ENCODE results near the gene PPDPF. TPM values are rescaled to one million over a fixed set of nuclear protein-coding genes. Genes with fewer than 3 reads are reported as not detected.
"Not testable (repeated sequence)": the region's sequence is repeated elsewhere in the genome, so short reads cannot be mapped to it uniquely, and the experiment has no call there.

The PPDPF gene
- total and polyA plus RNA-seq, 9 donors, result 47.3 to 370 (median 186) TPM

DNA sequence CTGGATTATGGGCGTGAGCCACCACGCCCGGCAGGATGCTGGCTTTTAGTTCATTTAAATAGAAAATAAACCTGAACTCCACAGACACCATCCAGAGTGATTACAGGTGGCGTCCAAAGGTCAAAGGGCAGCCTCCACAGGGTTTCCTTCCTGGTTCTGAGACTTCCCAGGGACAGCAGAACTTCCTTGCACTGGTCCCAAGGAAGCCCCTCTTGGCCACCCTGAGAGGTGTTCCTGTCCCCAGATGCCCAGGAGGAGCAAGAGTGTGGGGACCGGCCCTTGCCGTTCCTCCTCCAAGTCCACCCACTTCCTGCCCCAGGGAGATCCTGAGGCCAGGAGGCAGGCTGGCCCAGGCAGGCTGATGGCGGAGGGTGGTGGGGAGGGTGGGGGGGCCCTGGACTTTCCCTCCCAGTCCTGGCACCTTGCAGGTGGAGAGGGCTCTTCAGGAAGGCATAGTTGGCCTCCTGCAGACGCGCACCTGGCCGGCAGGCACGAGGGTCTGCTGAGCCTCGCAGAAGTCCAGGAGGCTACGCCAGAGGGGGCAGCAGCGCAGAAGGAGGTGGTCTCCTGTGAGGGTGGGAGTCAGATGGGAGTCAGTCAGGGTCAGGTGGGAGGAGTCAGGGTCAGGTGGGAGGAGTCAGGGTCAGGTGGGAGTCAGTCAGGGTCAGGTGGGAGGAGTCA is 38.4 kb downstream of the PPDPF start:
- Histone ChIP-seq H3K9me3 (replicated peaks; ENCODE audit: control insufficient read depth, low read depth, low read length) (no peaks in the 10 kb centered on the region), H3K27ac (ENCODE audit: low read length) (no peak overlapping the region), H3K4me3 (ENCODE audit: low read length) (no peak overlapping the region), H3K36me3 (ENCODE audit: control insufficient read depth, insufficient read depth, low read length) (peaks cover 46% of the 10 kb centered on the region), H3K27me3 (ENCODE audit: control insufficient read depth, insufficient read depth, low read length) (peaks cover 9% of the 10 kb centered on the region), H3K4me1 (ENCODE audit: control insufficient read depth, insufficient read depth, low read length) (peaks cover 17% of the 10 kb centered on the region)
- 94% methylated on average over 8 of the region's 14 CpGs for WGBS (ENCODE audit: insufficient coverage)
- no peak for DNase-seq

DNA sequence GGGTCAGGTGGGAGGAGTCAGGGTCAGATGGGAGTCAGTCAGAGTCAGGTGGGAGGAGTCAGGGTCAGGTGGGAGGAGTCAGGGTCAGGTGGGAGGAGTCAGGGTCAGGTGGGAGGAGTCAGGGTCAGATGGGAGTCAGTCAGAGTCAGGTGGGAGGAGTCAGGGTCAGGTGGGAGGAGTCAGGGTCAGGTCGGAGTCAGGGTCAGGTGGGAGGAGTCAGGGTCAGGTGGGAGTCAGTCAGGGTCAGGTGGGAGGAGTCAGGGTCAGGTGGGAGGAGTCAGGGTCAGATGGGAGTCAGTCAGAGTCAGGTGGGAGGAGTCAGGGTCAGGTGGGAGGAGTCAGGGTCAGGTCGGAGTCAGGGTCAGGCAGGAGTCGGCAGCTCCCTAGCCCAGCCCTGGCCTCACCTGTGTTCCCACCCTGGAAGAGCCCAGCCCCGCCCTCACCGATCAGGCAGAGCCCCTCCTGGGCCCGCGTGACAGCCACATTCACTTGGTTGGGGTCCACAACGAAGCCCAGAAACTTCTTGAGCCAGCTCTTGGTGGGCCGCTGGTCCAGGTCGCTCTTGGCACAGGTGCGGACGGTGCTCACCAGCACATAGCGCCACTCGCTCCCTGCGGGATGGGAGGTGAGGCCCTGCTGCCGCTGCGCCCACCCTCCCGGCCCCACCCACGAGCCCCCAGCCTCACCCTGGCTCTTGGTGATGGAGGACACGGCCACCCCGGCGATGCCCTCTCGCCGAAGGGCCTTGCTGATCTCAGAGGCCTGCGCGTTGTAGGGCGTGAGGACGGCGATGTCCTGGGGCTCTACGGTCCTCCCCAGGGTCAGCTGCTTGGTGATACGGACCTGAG is 39.1 kb downstream of the PPDPF start:
- not testable (repeated sequence) for H3K4me3 ChIP-seq (ENCODE audit: low read length)

DNA sequence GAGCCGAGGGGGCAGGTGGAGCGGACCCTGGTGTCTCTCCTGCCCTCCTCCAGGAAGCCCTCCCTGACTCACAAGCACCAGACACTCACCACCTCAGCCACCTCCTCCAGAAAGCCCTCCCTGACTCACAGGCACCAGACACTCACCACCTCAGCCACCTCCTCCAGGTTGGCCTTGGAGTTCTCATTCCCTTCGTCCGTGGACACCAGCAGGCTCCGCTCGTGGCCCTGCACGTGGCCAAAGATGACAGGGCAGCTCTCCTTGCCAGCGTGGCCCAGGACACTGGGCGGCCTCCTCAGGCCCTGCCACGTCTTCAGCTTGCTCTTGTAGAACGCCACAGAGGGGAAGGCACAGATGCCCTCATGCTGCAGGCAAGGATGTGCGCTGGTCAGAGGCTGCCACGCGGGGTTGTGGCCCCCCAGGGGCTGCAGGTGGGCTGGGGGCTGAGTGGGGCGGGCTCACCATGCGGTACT is 39.8 kb downstream of the PPDPF start:
- DNase-seq, result no peak
- no peak overlapping the region for H3K27ac ChIP-seq (ENCODE audit: low read length)
- 94% methylated on average over 16 of the region's 16 CpGs for WGBS (ENCODE audit: insufficient coverage)
- H3K9me3 ChIP-seq (replicated peaks; ENCODE audit: control insufficient read depth, low read depth, low read length), result no peaks in the 10 kb centered on the region
- H3K4me1 ChIP-seq (ENCODE audit: control insufficient read depth, insufficient read depth, low read length), result peaks cover 8% of the 10 kb centered on the region
- H3K27me3 ChIP-seq (ENCODE audit: control insufficient read depth, insufficient read depth, low read length), result no peaks in the 10 kb centered on the region
- peaks cover 60% of the 10 kb centered on the region for H3K36me3 ChIP-seq (ENCODE audit: control insufficient read depth, insufficient read depth, low read length)
- no peak overlapping the region for H3K4me3 ChIP-seq (ENCODE audit: low read length)

More for the DNA sequence above, 39.1 kb downstream of the PPDPF start:
- H3K4me1 ChIP-seq (ENCODE audit: control insufficient read depth, insufficient read depth, low read length), result peaks cover 10% of the 10 kb centered on the region
- 92% methylated on average over 26 of the region's 31 CpGs for WGBS (ENCODE audit: insufficient coverage)
- H3K27ac ChIP-seq (ENCODE audit: low read length); DNase-seq; H3K27me3 ChIP-seq (ENCODE audit: control insufficient read depth, insufficient read depth, low read length); H3K9me3 ChIP-seq (replicated peaks; ENCODE audit: control insufficient read depth, low read depth, low read length): not testable (repeated sequence)
- peaks cover 54% of the 10 kb centered on the region for H3K36me3 ChIP-seq (ENCODE audit: control insufficient read depth, insufficient read depth, low read length)

DNA sequence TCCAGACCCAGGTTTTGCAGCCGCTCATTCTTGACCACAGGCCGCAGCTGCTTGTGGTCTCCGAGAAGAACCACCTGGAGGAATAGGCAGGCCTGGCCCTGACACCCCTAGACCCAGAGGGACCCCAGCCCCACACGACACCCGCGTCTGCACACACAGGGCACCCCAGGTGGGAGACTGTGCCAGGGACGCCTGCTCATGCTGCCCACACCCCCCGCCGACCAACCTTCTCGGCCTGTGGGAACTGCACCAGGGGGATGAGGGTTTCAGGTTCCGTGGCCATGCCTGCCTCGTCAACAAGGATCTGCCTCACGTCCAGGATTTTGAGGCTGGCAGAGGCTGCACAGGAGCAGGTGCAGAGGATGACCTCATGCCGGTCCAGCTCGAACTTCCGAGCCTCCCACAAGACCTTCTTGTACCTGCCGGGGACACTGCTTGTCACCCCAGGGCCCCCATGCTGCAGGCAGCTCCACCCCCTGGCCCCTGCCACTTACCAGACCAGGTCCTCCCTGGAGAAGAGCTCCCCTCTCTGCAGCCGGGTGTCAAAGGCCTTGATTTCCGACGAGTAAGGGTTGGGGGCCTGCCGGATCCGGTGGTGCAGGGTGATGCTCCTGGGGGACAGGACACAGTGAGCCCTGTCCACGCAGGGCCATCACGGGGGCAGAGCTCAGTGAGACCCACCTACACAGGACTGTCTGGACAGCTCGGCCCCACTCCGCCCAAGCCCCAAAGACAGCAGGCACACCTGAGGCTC is 40.5 kb downstream of the PPDPF start:
- Histone ChIP-seq H3K4me3 (ENCODE audit: low read length) (no peak overlapping the region), H3K27me3 (ENCODE audit: control insufficient read depth, insufficient read depth, low read length) (no peaks in the 10 kb centered on the region), H3K27ac (ENCODE audit: low read length) (no peak overlapping the region), H3K4me1 (ENCODE audit: control insufficient read depth, insufficient read depth, low read length) (peaks cover 8% of the 10 kb centered on the region), H3K36me3 (ENCODE audit: control insufficient read depth, insufficient read depth, low read length) (peaks cover 66% of the 10 kb centered on the region), H3K9me3 (replicated peaks; ENCODE audit: control insufficient read depth, low read depth, low read length) (no peaks in the 10 kb centered on the region)
- WGBS (ENCODE audit: insufficient coverage), result 81% methylated on average over 26 of the region's 26 CpGs
- no peak for DNase-seq

GRCh38 chr20:63561624-63562396 is 41.2 kb downstream of the PPDPF start:
- Histone ChIP-seq H3K36me3 (ENCODE audit: control insufficient read depth, insufficient read depth, low read length) (peaks cover 73% of the 10 kb centered on the region), H3K27me3 (ENCODE audit: control insufficient read depth, insufficient read depth, low read length) (no peaks in the 10 kb centered on the region), H3K27ac (ENCODE audit: low read length) (no peak overlapping the region), H3K4me1 (ENCODE audit: control insufficient read depth, insufficient read depth, low read length) (peaks cover 7% of the 10 kb centered on the region), H3K4me3 (ENCODE audit: low read length) (no peak overlapping the region), H3K9me3 (replicated peaks; ENCODE audit: control insufficient read depth, low read depth, low read length) (no peaks in the 10 kb centered on the region)
- DNase-seq, result no peak
- WGBS (ENCODE audit: insufficient coverage), result 75% methylated on average over 30 of the region's 36 CpGs

DNA sequence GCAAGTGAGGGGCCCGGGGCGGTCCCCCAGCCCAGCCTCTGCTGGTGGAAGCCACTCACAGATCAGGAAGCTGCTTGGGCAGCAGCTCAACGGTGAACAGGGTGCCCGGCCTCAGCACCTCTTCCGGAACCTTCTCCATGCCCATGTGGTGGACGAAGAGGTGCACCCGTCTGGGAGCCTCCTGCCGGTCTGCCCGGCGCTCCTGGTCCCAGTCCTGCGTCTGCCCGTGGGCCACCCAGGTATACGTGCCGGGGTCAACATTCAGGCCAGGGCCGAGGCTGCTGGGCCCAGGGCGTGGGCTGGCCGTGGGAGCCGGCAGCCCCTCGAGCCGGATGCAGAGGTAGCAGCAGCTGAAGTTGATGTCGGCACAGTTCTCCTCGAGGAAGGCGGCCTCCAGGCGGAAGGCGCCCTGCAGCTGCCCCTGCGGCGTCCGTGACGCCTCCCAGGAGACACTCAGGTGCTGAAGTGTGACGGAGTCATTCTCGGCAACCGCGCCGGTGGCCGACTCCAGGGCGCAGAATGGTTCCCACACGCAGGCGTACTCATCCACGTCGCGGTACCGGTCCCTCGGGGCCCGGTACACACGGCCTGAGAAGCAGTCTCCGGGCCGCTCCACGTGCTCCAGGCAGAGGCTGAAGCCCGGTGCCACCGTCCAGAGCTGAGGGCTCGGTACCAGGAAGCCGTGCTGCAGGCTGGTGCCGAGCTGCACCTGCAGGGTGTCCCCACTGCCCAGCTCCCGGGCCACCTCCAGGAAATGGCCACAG is 42.1 kb downstream of the PPDPF start:
- WGBS (ENCODE audit: insufficient coverage), result 90% methylated on average over 54 of the region's 54 CpGs
- Histone ChIP-seq H3K27ac (ENCODE audit: low read length) (no peak overlapping the region), H3K36me3 (ENCODE audit: control insufficient read depth, insufficient read depth, low read length) (peaks cover 80% of the 10 kb centered on the region)

DNA sequence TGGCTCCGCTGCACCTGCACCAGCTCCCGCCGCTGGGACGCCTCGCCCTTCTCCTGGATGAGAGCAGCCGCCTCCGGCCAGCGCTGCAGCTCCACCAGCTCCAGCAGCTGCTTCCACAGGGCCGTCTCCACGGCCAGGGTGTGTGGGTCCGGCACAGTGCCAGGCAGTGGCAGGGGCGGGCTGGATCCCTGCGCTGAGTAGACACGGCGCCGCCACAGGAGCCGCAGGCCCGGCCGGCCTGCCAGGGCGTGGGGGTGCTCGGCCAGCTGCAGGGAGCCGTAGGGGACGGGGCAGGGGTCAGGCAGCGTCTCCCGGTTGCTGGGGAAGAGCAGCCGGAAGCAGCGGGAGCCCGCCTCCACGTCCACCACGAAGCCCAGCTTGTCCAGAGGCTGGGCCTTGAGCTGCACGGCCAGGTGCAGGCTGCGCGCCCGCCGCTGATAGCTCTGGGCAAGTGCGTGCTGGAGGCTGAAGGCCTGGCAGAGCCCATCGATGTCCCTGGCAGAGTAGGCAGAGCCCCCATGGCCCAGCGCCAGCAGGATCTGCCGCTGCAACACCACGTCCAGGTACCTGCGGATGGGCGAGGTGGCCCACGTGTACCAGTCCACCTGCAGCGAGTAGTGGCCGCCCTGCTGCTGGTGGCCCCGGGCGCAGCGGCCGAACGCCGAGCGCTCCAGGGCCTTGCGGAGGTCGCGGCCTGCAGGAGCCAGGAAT is 42.8 kb downstream of the PPDPF start:
- Histone ChIP-seq H3K27me3 (ENCODE audit: control insufficient read depth, insufficient read depth, low read length) (no peaks in the 10 kb centered on the region), H3K36me3 (ENCODE audit: control insufficient read depth, insufficient read depth, low read length) (peaks cover 87% of the 10 kb centered on the region)
- WGBS (ENCODE audit: insufficient coverage), result 93% methylated on average over 55 of the region's 55 CpGs

More for the DNA sequence above, 42.1 kb downstream of the PPDPF start:
- no peak for DNase-seq
- Histone ChIP-seq H3K27me3 (ENCODE audit: control insufficient read depth, insufficient read depth, low read length) (no peaks in the 10 kb centered on the region), H3K4me1 (ENCODE audit: control insufficient read depth, insufficient read depth, low read length) (no peaks in the 10 kb centered on the region), H3K9me3 (replicated peaks; ENCODE audit: control insufficient read depth, low read depth, low read length) (no peaks in the 10 kb centered on the region), H3K4me3 (ENCODE audit: low read length) (no peak overlapping the region)

GRCh38 chr20:63564036-63564810 is 43.7 kb downstream of the PPDPF start:
- no peak overlapping the region for H3K27ac ChIP-seq (ENCODE audit: low read length)
- H3K27me3 ChIP-seq (ENCODE audit: control insufficient read depth, insufficient read depth, low read length), result no peaks in the 10 kb centered on the region
- no peak overlapping the region for H3K4me3 ChIP-seq (ENCODE audit: low read length)
- H3K9me3 ChIP-seq (replicated peaks; ENCODE audit: control insufficient read depth, low read depth, low read length), result no peaks in the 10 kb centered on the region
- peaks cover 9% of the 10 kb centered on the region for H3K4me1 ChIP-seq (ENCODE audit: control insufficient read depth, insufficient read depth, low read length)
- no peak for DNase-seq
- 95% methylated on average over 58 of the region's 62 CpGs for WGBS (ENCODE audit: insufficient coverage)
- H3K36me3 ChIP-seq (ENCODE audit: control insufficient read depth, insufficient read depth, low read length), result peaks cover 87% of the 10 kb centered on the region

More for the DNA sequence above, 42.8 kb downstream of the PPDPF start:
- H3K4me3 ChIP-seq (ENCODE audit: low read length), result no peak overlapping the region
- DNase-seq, result no peak
- no peaks in the 10 kb centered on the region for H3K9me3 ChIP-seq (replicated peaks; ENCODE audit: control insufficient read depth, low read depth, low read length)
- no peak overlapping the region for H3K27ac ChIP-seq (ENCODE audit: low read length)
- H3K4me1 ChIP-seq (ENCODE audit: control insufficient read depth, insufficient read depth, low read length), result peaks cover 5% of the 10 kb centered on the region

All from muscle of leg (tissue), 11 donors.